Subcutaneous adipose tissue (tissue), 4 donors: ENCODE measurements around the gene OARD1. TPM values are rescaled to one million over a fixed set of nuclear protein-coding genes. Genes with fewer than 3 reads are reported as not detected.

ENCODE experiments used
- CTCF ChIP-seq: fragments of 450-650 bp; IDR thresholded peaks from one replicate; pipeline ENCODE4 v1.5.1; 2016; ENCODE audit warnings: low read depth, mild to moderate bottlenecking, control low read depth, antibody characterized with exemption, moderate library complexity
- total RNA-seq, 4 donors: library from RNA; depleted of rRNA; stranded (reverse); fragments of >200 nt; gene quantifications; one replicate each; pipeline ENCODE4 v1.1.0, GENCODE V29; 2016

Gene OARD1
- total RNA-seq, 4 donors from 2014 or later = 13.9 to 30.3 (median 20.6) TPM

- no peak for TF ChIP-seq CTCF
These were observed 8.5 kb upstream of the OARD1 start for GRCh38 chr6:41080621-41081020.

- TF ChIP-seq CTCF = no peak
These were observed 6.9 kb upstream of the OARD1 start for GRCh38 chr6:41079080-41079479.

GRCh38 chr6:41078101-41078500 is 5.9 kb upstream of the OARD1 start:
- TF ChIP-seq CTCF = no peak

GRCh38 chr6:41077536-41077935 is 5.4 kb upstream of the OARD1 start:
- TF ChIP-seq CTCF = no peak

- TF ChIP-seq CTCF = no peak
These were observed 3.8 kb upstream of the OARD1 start for GRCh38 chr6:41075651-41076626.

GRCh38 chr6:41074692-41075436 is 2.7 kb upstream of the OARD1 start:
- no peak for TF ChIP-seq CTCF
